Neural progenitor cell (in vitro differentiated cells): Measurements from ENCODE around the gene SNTG2.

Source experiments
- CTCF ChIP-seq: fragments of 200-600 bp; sonication (generic); IDR thresholded peaks from 2 replicates; pipeline ENCODE4 v1.5.1; 2017; ENCODE audit warnings: antibody characterized with exemption, mild to moderate bottlenecking
- EZH2 ChIP-seq: fragments of 200-600 bp; sonication (generic); IDR thresholded peaks from 2 replicates; pipeline ENCODE4 v1.6.1; 2017; ENCODE audit warnings: antibody characterized with exemption, mild to moderate bottlenecking, moderate library complexity
- EZH2phosphoT487 ChIP-seq: fragments of 200-600 bp; sonication (generic); IDR thresholded peaks from 2 replicates; pipeline ENCODE4 v1.6.1; 2017; ENCODE audit warnings: antibody characterized with exemption

DNA sequence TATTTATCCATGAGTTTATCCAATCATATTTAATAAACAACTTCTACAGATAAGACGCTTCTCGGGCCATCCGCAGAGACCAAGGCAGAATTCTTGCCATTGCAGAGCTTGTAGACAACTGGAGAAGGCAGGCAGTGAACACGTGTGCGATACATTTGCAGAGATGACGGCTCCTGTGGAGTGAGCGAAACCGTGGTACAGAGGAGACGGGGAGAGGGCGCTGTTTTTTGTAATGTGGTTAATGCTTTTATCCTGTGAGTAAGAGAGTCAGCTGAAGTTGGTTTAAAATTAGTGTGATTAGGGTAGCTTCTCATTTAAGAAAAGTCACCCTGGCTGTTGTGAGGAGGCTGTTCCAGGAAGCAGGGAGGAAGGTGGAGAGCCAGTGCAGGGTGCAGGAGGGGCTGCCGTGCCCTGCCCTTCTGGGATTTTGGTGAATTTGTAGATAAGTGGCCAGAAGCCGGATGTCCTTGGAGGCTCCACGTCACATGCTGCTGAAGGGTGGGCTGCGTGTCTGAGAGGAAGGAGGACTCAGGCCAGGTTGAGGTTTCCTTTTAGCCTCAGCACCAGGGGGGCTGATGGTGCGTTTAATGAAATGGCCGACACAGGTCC, 151.4 kb downstream of the SNTG2 start:
- TF ChIP-seq CTCF = no peak
- no peak for TF ChIP-seq EZH2
- TF ChIP-seq EZH2phosphoT487 = no peak
